Measurements from ENCODE around the gene STX10.

- TF ChIP-seq CTCF (conservative IDR thresholded peaks at IDR 0.05) (no peak), ZFX (IDR thresholded peaks at IDR 0.05) (no peak)
These were observed 11.8 kb downstream of the STX10 start for GRCh38 chr19:13138171-13138915.

Measured in C4-2B (cell line).